PC-3 (cell line): ENCODE measurements around the gene MVK.

ENCODE experiments used
- CTCF ChIP-seq: fragments of 300-600 bp; sonication (generic); conservative IDR thresholded peaks from 2 replicates; pipeline ENCODE4 v1.5.1; 2017; ENCODE audit warnings: antibody characterized with exemption, low read depth, mild to moderate bottlenecking, low read length
- EZH2 ChIP-seq: fragments of 300-600 bp; sonication (generic); IDR thresholded peaks from one replicate; pipeline ENCODE4 v1.6.1; 2017; ENCODE audit warnings: antibody characterized with exemption, mild to moderate bottlenecking, low read length; ENCODE audit not compliant: unreplicated experiment
- EZH2phosphoT487 ChIP-seq: fragments of 300-600 bp; sonication (generic); IDR thresholded peaks from 2 replicates; pipeline ENCODE4 v1.6.1; 2018; ENCODE audit warnings: mild to moderate bottlenecking, antibody characterized with exemption, low read length, borderline replicate concordance

- TF ChIP-seq EZH2 = no peak
- no peak for TF ChIP-seq CTCF
- no peak for TF ChIP-seq EZH2phosphoT487
Measured at GRCh38 chr12:109562871-109563270, 10.7 kb upstream of the MVK start.
